Measurements from ENCODE around the gene CCL21. TPM values are rescaled to one million over a fixed set of nuclear protein-coding genes. Genes with fewer than 3 reads are reported as not detected.

CCL21 gene
- total and polyA plus RNA-seq, 2 of the 8 experiments (the other 6 are each of a cell fraction or from before 2014, with no cell fraction given), result not detected

DNA sequence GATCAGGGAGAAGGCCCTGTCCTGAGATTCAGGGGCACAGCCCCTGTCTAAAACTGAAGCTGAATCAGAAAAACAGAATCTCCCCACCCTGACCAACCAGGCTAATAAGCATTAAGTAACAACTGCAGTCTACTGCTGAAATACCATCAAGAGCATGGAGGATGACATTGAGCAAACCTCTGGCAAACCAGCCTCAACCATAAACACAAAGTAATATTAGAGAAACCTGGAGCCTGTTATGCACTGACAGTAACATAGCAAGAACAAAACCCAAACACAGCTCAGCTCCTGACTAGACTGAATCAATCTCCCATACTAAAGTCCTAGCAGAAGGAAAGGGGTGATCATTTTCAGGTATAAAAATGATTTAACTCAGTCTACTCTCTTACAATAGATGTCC lies 24.8 kb upstream of the CCL21 start:
- H3K4ac ChIP-seq (replicated peaks; ENCODE audit: insufficient read length, low read depth, low read length), result no peak overlapping the region
- no peak for TF ChIP-seq NRF1 (IDR thresholded peaks at IDR 0.05; ENCODE audit: low read depth, low read length)
- no peak for TF ChIP-seq TEAD4 (IDR thresholded peaks at IDR 0.05; ENCODE audit: low read depth, low read length)
- TF ChIP-seq SAP30 (IDR thresholded peaks at IDR 0.05; ENCODE audit: insufficient read depth, insufficient replicate concordance, low read length), result no peak
- TF ChIP-seq TCF12 (IDR thresholded peaks at IDR 0.05; ENCODE audit: low read depth, low read length), result no peak
- TF ChIP-seq EZH2 (IDR thresholded peaks at IDR 0.05; ENCODE audit: low read depth, low read length, severe bottlenecking), result no peak
- no peak for TF ChIP-seq PHF8 (conservative IDR thresholded peaks at IDR 0.05; ENCODE audit: low read depth, low read length)
- TF ChIP-seq CREB1 (IDR thresholded peaks at IDR 0.05), result no peak
- no peak for TF ChIP-seq TAF7 (optimal IDR thresholded peaks at IDR 0.05; ENCODE audit: borderline replicate concordance, low read depth, low read length)
- TF ChIP-seq SP4 (IDR thresholded peaks at IDR 0.05; ENCODE audit: low read length), result no peak
- no peak for TF ChIP-seq ZNF274 (IDR thresholded peaks at IDR 0.05; ENCODE audit: borderline replicate concordance, extremely low read depth, low read length)
- no peak for TF ChIP-seq SP2 (IDR thresholded peaks at IDR 0.05; ENCODE audit: low read length)
- TF ChIP-seq CHD1 (IDR thresholded peaks at IDR 0.05; ENCODE audit: low read depth, low read length), result no peak
- no peak for TF ChIP-seq RAD21 (IDR thresholded peaks at IDR 0.05 in 1 of 2, conservative IDR thresholded peaks at IDR 0.05 in 1 of 2; ENCODE audit: low read depth in 2 of 2, low read length in 2 of 2)
- TF ChIP-seq RFX5 (IDR thresholded peaks at IDR 0.05; ENCODE audit: borderline replicate concordance, low read depth, low read length), result no peak
- TF ChIP-seq ASH2L (IDR thresholded peaks at IDR 0.05; ENCODE audit: low read length), result no peak
- TF ChIP-seq, protein P1, sequence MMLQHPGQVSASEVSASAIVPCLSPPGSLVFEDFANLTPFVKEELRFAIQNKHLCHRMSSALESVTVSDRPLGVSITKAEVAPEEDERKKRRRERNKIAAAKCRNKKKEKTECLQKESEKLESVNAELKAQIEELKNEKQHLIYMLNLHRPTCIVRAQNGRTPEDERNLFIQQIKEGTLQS (IDR thresholded peaks at IDR 0.05; ENCODE audit: insufficient read depth, low read depth, low read length), result no peak

More for the DNA sequence above, 24.8 kb upstream of the CCL21 start:
- no peak for FAIRE-seq
- Histone ChIP-seq H3K14ac (ENCODE audit: insufficient read length) (no peak overlapping the region), H2BK20ac (ENCODE audit: low read length) (no peak overlapping the region), H4K8ac (ENCODE audit: extremely low read depth, insufficient read depth, low read length) (no peak overlapping the region), H3K27me3 (replicated peaks in 1 of 4; ENCODE audit: control insufficient read depth in 3 of 4, extremely low read depth in 1 of 4, insufficient read depth in 3 of 4, low read length in 3 of 4) (no peaks in the 10 kb centered on the region), H3K4me2 (ENCODE audit: insufficient read depth in 1 of 2, low read depth in 2 of 2, low read length in 2 of 2) (no peak overlapping the region), H3K23me2 (ENCODE audit: low read depth, low read length) (no peaks in the 10 kb centered on the region), H2AFZ (ENCODE audit: low read length) (no peak overlapping the region), H2BK120ac (replicated peaks; ENCODE audit: low read depth, low read length) (no peak overlapping the region), H4K5ac (ENCODE audit: insufficient read length, low read depth, low read length) (no peak overlapping the region), H2AK5ac (ENCODE audit: low read depth, low read length) (no peak overlapping the region), H3K9ac (replicated peaks in 1 of 4; ENCODE audit: extremely low read depth in 1 of 4, low read depth in 3 of 4, low read length in 3 of 4) (no peak overlapping the region), H4K91ac (replicated peaks; ENCODE audit: insufficient read length, low read length) (no peak overlapping the region), H2BK15ac (ENCODE audit: low read length) (no peak overlapping the region), H3K79me1 (ENCODE audit: low read depth, low read length) (no peaks in the 10 kb centered on the region), H3K36me3 (ENCODE audit: control insufficient read depth in 2 of 4, insufficient read depth in 4 of 4, low read length in 3 of 4) (no peaks in the 10 kb centered on the region), H3K79me2 (ENCODE audit: control insufficient read depth in 1 of 2, insufficient read depth in 2 of 2, low read length in 2 of 2) (no peaks in the 10 kb centered on the region), H4K20me1 (replicated peaks in 1 of 2; ENCODE audit: control insufficient read depth in 1 of 2, insufficient read depth in 2 of 2, low read length in 2 of 2) (peaks cover 0 to 2% of the 10 kb centered on the region in 2 experiments), H2BK12ac (ENCODE audit: low read depth, low read length) (no peak overlapping the region), H3K4me3 (ENCODE audit: extremely low read depth in 1 of 4, insufficient read depth in 2 of 4, low read depth in 3 of 4, low read length in 4 of 4) (no peak overlapping the region), H3K56ac (replicated peaks; ENCODE audit: insufficient read length, low read depth, low read length) (no peak overlapping the region), H2BK5ac (ENCODE audit: low read depth, low read length) (no peak overlapping the region), H3K18ac (ENCODE audit: extremely low read depth, low read length) (no peak overlapping the region), H3K23ac (ENCODE audit: insufficient read length) (no peak overlapping the region), H3K27ac (ENCODE audit: low read depth, low read length) (no peak overlapping the region), H3K4me1 (replicated peaks in 1 of 4; ENCODE audit: control insufficient read depth in 3 of 4, insufficient read depth in 4 of 4, low read length in 3 of 4) (no peaks in the 10 kb centered on the region), H3K9me3 (ENCODE audit: insufficient read depth in 2 of 2, low read depth in 1 of 2, low read length in 1 of 2) (no peaks in the 10 kb centered on the region)
- CTCF ChIA-PET (ENCODE audit: partially characterized antibody), result interaction anchor here (1.3 kb wide), 2 partner anchors 26 to 33 kb away, joined by 4 read pairs; no protein-coding TSS in a partner anchor
- POLR2A ChIA-PET (ENCODE audit: partially characterized antibody), result no interaction called here
- DNase-seq (ENCODE audit: low read depth in 1 of 2, low spot score in 2 of 2), result no peak

Data from H1 (cell line).